OCI-LY1 (cell line): ENCODE measurements around the gene RAX.

Experiments used
- H2AFZ ChIP-seq: fragments of 200-600 bp; sonication (generic), shearing (Covaris generic); 2 replicates; pipeline ENCODE4 v1.6.0; 2014; ENCODE audit warnings: antibody characterized with exemption, mild to moderate bottlenecking, low read length
- H3F3A ChIP-seq: fragments of 200-600 bp; sonication (generic), shearing (Covaris generic); 2 replicates; pipeline ENCODE4 v1.6.0; 2014; ENCODE audit warnings: mild to moderate bottlenecking, antibody characterized with exemption, low read length, moderate library complexity; ENCODE audit not compliant: insufficient read depth
- H3K27ac ChIP-seq: fragments of 200-600 bp; sonication (generic); 2 replicates; pipeline ENCODE4 v1.5.1; 2014; ENCODE audit warnings: low read length, mixed run types, mild to moderate bottlenecking, low read depth; ENCODE audit not compliant: poor library complexity, severe bottlenecking
- H3K27me3 ChIP-seq: fragments of 200-600 bp; sonication (generic); 2 replicates; pipeline ENCODE4 v1.6.0; 2014; ENCODE audit warnings: antibody characterized with exemption, mild to moderate bottlenecking, low read length, moderate library complexity; ENCODE audit not compliant: insufficient read depth
- H3K36me3 ChIP-seq: fragments of 200-600 bp; sonication (generic); 2 replicates; pipeline ENCODE4 v1.6.1; 2014; ENCODE audit warnings: mild to moderate bottlenecking, antibody characterized with exemption, low read length, moderate library complexity, mixed read lengths; ENCODE audit not compliant: insufficient read depth
- H3K4me1 ChIP-seq: fragments of 200-600 bp; sonication (generic); 2 replicates; pipeline ENCODE4 v1.5.1; 2014; ENCODE audit warnings: mild to moderate bottlenecking, low read length, moderate library complexity; ENCODE audit not compliant: insufficient read depth, severe bottlenecking
- H3K4me2 ChIP-seq: fragments of 200-600 bp; sonication (generic), shearing (Covaris generic); 2 replicates; pipeline ENCODE4 v1.6.1; 2014; ENCODE audit warnings: low read length
- H3K4me3 ChIP-seq: fragments of 200-600 bp; sonication (generic); 2 replicates; pipeline ENCODE4 v1.5.1; 2014; ENCODE audit warnings: low read length, low read depth, mild to moderate bottlenecking, mixed read lengths; ENCODE audit not compliant: poor library complexity, severe bottlenecking
- H3K79me2 ChIP-seq: fragments of 200-600 bp; shearing (Covaris generic); 2 replicates; pipeline ENCODE4 v1.6.1; 2016; ENCODE audit warnings: mixed run types, low read length, mixed read lengths; ENCODE audit not compliant: insufficient read depth
- H3K9ac ChIP-seq: fragments of 200-600 bp; sonication (generic), shearing (Covaris generic); 2 replicates; pipeline ENCODE4 v1.6.1; 2014; ENCODE audit warnings: mild to moderate bottlenecking, low read length, mixed read lengths
- H3K9me2 ChIP-seq: fragments of 200-600 bp; sonication (generic), shearing (Covaris generic); 2 replicates; pipeline ENCODE4 v1.6.1; 2014; ENCODE audit warnings: low read depth, mild to moderate bottlenecking, low read length, mixed read lengths
- H3K9me3 ChIP-seq: fragments of 200-600 bp; shearing (Covaris generic); 2 replicates; pipeline ENCODE4 v1.6.1; 2014; ENCODE audit warnings: low read length, mixed read lengths
- H4K20me1 ChIP-seq: fragments of 200-600 bp; sonication (generic), shearing (Covaris generic); 2 replicates; pipeline ENCODE4 v1.6.0; 2016; ENCODE audit warnings: mild to moderate bottlenecking, low read length; ENCODE audit not compliant: insufficient read depth
- EZH2 ChIP-seq: fragments of 200-600 bp; sonication (generic), shearing (Covaris generic); IDR thresholded peaks from 2 replicates; pipeline ENCODE4 v1.8.0; 2017; ENCODE audit warnings: borderline replicate concordance, mixed run types, mild to moderate bottlenecking, antibody characterized with exemption, low read length, moderate library complexity, mixed read lengths
- TF ChIP-seq, protein P1 (sequence below): fragments of 200-600 bp; sonication (generic), shearing (Covaris generic); IDR thresholded peaks from 2 replicates; pipeline ENCODE4 v1.5.1; 2017; ENCODE audit warnings: mild to moderate bottlenecking, antibody characterized with exemption, low read length, moderate library complexity, mixed read lengths

The RAX gene

DNA sequence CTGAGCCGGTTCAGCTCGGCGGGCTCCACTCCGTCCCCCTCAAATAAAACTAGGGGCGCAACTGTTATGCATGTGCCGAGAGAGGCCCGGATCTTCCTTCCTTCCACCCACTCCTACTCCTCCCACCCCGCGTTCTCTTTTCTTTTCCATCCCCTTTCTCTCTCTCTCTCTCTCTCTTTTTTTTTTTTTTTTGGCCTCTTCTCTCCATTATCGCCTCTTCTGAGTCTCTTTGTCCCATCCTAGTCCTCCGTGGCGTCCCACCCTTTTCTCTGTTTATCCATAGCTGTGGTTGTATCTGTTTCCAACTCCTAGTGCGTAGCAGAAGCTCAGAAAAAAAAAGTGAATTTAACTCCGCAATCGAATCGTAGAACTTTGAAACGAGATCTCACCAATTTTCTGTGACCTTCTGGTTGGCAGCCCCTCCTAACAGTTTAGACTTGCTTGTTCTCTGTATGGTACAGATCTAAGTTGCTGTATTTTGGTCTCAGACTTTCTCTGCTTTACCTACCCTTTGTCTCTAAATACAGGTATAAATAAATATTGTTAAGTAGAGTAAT is 3.6 kb downstream of the RAX start:
- peak overlapping the region; percentile 39 for H3K4me3 ChIP-seq
- no peaks in the 10 kb centered on the region for H3K79me2 ChIP-seq
- no peaks in the 10 kb centered on the region for H3K9me3 ChIP-seq
- H3K27ac ChIP-seq, result no peak overlapping the region
- H2AFZ ChIP-seq, result no peak overlapping the region
- H4K20me1 ChIP-seq, result no peaks in the 10 kb centered on the region
- TF ChIP-seq EZH2, result no peak
- TF ChIP-seq, protein P1, sequence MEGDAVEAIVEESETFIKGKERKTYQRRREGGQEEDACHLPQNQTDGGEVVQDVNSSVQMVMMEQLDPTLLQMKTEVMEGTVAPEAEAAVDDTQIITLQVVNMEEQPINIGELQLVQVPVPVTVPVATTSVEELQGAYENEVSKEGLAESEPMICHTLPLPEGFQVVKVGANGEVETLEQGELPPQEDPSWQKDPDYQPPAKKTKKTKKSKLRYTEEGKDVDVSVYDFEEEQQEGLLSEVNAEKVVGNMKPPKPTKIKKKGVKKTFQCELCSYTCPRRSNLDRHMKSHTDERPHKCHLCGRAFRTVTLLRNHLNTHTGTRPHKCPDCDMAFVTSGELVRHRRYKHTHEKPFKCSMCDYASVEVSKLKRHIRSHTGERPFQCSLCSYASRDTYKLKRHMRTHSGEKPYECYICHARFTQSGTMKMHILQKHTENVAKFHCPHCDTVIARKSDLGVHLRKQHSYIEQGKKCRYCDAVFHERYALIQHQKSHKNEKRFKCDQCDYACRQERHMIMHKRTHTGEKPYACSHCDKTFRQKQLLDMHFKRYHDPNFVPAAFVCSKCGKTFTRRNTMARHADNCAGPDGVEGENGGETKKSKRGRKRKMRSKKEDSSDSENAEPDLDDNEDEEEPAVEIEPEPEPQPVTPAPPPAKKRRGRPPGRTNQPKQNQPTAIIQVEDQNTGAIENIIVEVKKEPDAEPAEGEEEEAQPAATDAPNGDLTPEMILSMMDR, result no peak
- no peaks in the 10 kb centered on the region for H3F3A ChIP-seq
- H3K36me3 ChIP-seq, result no peaks in the 10 kb centered on the region
- H3K9ac ChIP-seq, result no peak overlapping the region
- H3K4me1 ChIP-seq, result peaks cover 6% of the 10 kb centered on the region
- H3K9me2 ChIP-seq, result no peaks in the 10 kb centered on the region
- H3K27me3 ChIP-seq, result 0 out of 2 replicates have a peak, but pooled peaks cover 3% of the 10 kb centered on the region
- peak overlapping the region; percentile 44; the same call in 1 of the 2 replicates for H3K4me2 ChIP-seq

DNA sequence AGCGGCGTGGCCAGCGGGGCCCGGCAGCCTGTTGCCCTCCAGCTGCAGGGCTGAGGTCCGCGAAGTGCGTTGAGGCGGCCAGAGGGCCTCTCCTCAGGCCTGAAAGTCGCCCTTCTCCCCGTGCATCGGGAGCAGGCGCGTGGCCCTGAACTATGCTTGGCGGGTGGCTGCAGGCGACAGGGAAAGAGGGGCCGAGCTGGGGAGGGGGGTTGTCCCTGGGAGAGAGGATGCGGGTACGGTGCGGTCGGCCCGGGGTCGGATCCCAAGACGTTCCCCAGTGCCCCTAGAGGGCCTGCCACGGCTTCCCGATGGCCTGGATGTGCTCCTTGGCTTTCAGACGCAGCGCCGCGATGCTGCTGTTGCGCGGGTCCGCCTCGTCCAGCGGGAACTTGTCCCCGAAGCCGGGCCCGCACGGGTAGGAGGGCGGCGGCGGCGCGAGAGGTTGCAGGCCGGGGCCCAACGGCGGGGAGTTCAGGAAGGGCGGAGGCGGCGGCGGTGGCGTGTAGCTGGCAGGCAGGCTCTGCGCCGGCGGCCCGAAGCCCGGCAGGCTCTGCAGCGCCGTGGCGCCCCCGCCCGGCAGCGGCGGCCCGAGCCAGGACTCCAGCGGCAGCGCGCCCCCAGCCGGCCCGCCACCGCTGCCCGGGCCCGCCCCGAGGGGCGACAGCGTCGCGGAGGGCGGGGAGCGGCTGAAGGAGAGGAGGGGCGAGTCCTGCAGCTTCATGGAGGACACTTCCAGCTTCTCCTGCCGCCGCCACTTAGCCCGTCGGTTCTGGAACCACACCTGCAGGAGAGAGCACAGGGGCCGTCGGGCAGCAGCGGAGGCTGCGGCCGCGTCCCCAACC is 4.3 kb downstream of the RAX start:
- Histone ChIP-seq H2AFZ (no peak overlapping the region), H3K9ac (no peak overlapping the region), H4K20me1 (no peaks in the 10 kb centered on the region), H3K36me3 (no peaks in the 10 kb centered on the region), H3K27me3 (0 out of 2 replicates have a peak, but pooled peaks cover 3% of the 10 kb centered on the region), H3K79me2 (no peaks in the 10 kb centered on the region), H3F3A (no peaks in the 10 kb centered on the region), H3K9me2 (no peaks in the 10 kb centered on the region), H3K27ac (no peak overlapping the region), H3K9me3 (no peaks in the 10 kb centered on the region), H3K4me2 (peak overlapping the region; percentile 44; the same call in 1 of the 2 replicates), H3K4me3 (peak overlapping the region; percentile 39), H3K4me1 (peaks cover 6% of the 10 kb centered on the region)
- TF ChIP-seq, protein P1, result no peak
- no peak for TF ChIP-seq EZH2

DNA sequence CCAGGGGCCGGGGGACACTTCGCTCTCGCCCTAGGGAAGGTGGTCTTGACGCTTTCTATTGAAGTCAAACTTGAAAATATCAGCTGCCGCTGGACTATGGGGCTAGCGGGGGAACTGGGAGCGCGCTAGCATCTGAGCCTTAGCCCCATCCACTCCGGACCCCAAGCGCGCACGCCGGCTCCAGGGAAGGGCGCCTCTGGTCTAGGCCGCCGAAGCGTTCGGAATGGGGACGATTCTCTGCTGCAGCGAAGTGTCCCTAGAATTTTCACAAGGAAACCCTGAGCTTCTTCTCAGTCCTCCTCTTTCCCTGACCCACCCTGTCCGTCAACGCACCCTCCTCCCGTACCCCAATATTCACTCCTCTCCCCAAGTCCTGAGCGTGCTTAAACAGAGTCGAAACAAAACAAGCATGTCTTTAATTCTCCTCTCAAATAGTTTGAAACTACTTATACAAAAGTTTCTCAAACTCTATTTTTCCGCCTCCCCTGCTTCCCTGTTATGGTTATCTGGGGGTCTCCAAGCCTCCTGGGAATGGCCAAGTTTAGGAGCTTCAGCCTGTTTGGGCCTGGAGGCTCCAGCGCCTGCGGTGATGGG is 5.0 kb downstream of the RAX start:
- no peak overlapping the region for H3K4me2 ChIP-seq
- H4K20me1 ChIP-seq, result no peaks in the 10 kb centered on the region
- H3K4me1 ChIP-seq, result peaks cover 6% of the 10 kb centered on the region
- H3K27me3 ChIP-seq, result 0 out of 2 replicates have a peak, but pooled peaks cover 3% of the 10 kb centered on the region
- H3K4me3 ChIP-seq, result no peak overlapping the region
- H3K9me2 ChIP-seq, result no peaks in the 10 kb centered on the region
- no peak overlapping the region for H3K9ac ChIP-seq
- TF ChIP-seq, protein P1, result no peak
- TF ChIP-seq EZH2, result no peak
- no peaks in the 10 kb centered on the region for H3K9me3 ChIP-seq
- H3K36me3 ChIP-seq, result no peaks in the 10 kb centered on the region
- H3K79me2 ChIP-seq, result no peaks in the 10 kb centered on the region
- H3K27ac ChIP-seq, result no peak overlapping the region
- H2AFZ ChIP-seq, result no peak overlapping the region
- H3F3A ChIP-seq, result no peaks in the 10 kb centered on the region
